Osteoblast (primary cell): ENCODE measurements around the gene ARL6IP1. TPM values are rescaled to one million over a fixed set of nuclear protein-coding genes. Genes with fewer than 3 reads are reported as not detected.
A peak's percentile ranks its signal among the peaks of the same experiment; 100 is the strongest.

Experiments used
- DNase-seq: peaks from one replicate; pipeline ENCODE4 v3.0.0; 2011; ENCODE audit warnings: low spot score, mixed read lengths; ENCODE audit not compliant: insufficient read length; ENCODE audit errors: missing footprints
- H2AFZ ChIP-seq: 2 replicates; pipeline ENCODE4 v1.6.0; 2011; ENCODE audit warnings: mild to moderate bottlenecking, low read length
- H3K27ac ChIP-seq: 2 replicates; pipeline ENCODE4 v1.5.1; 2011; ENCODE audit warnings: mild to moderate bottlenecking, low read depth, low read length, moderate library complexity
- H3K27me3 ChIP-seq: 2 replicates; pipeline ENCODE4 v1.6.0; 2012; ENCODE audit warnings: mild to moderate bottlenecking, control low read depth, inconsistent platforms, low read length, moderate library complexity; ENCODE audit not compliant: insufficient read depth
- H3K36me3 ChIP-seq: 2 replicates; pipeline ENCODE4 v1.5.1; 2011; ENCODE audit warnings: mild to moderate bottlenecking, low read length, control low read depth, moderate library complexity; ENCODE audit not compliant: insufficient read depth
- H3K4me1 ChIP-seq: 2 replicates; pipeline ENCODE4 v1.5.1; 2011; ENCODE audit warnings: mild to moderate bottlenecking, low read length, control low read depth, moderate library complexity; ENCODE audit not compliant: insufficient read depth
- H3K4me2 ChIP-seq: 2 replicates; pipeline ENCODE4 v1.6.0; 2011; ENCODE audit warnings: mild to moderate bottlenecking, low read length; ENCODE audit not compliant: insufficient read depth
- H3K4me3 ChIP-seq: fragments of 200-600 bp; sonication (generic); 3 replicates; pipeline ENCODE4 v1.5.1; 2012; ENCODE audit warnings: mild to moderate bottlenecking, low read length, inconsistent platforms; ENCODE audit not compliant: insufficient read depth
- H3K79me2 ChIP-seq: 2 replicates; pipeline ENCODE4 v1.6.0; 2012; ENCODE audit warnings: mild to moderate bottlenecking, low read length, control low read depth, inconsistent platforms; ENCODE audit not compliant: insufficient read depth
- H3K9me3 ChIP-seq: 2 replicates; pipeline ENCODE4 v1.5.1; 2011; ENCODE audit warnings: low read depth, low read length, control low read depth
- H4K20me1 ChIP-seq: 2 replicates; pipeline ENCODE4 v1.6.0; 2012; ENCODE audit warnings: mild to moderate bottlenecking, low read length, control low read depth; ENCODE audit not compliant: insufficient read depth
- total RNA-seq: library from RNA; depleted of rRNA; stranded (reverse); fragments of >200 nt; gene quantifications from 2 replicates; pipeline ENCODE4 v1.2.3, GENCODE V29; 2012
- TF ChIP-seq, protein P1 (sequence below): IDR thresholded peaks from 2 replicates; pipeline ENCODE4 v1.5.1; 2011; ENCODE audit warnings: mild to moderate bottlenecking, low read depth, low read length, moderate library complexity; ENCODE audit errors: extremely low read depth

ARL6IP1 gene
- total RNA-seq, 1 donor: 113 TPM

DNA sequence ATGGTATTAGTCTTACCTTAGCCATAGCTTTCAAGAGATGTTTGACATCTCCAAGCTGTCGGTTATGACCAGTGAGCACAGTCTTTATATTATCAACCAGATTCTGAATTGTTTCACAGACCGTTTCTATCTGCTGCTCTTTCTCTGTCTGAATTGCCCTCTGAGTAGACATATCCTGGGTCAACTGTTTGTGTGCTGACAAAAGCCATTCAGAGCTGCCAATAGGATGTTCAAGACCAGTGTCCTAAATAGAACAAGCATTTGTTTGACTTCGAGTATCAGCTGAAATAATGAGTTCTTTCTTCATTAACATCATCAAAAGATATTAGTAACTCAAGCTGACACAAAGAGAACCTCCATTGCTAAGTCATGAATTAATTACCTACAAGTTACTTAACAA is 14.9 kb upstream of the ARL6IP1 start:
- peaks cover 53% of the 10 kb centered on the region for H3K36me3 ChIP-seq
- DNase-seq: no peak
- no peaks in the 10 kb centered on the region for H3K27me3 ChIP-seq
- H3K4me2 ChIP-seq: no peak overlapping the region
- H3K9me3 ChIP-seq: no peaks in the 10 kb centered on the region
- H4K20me1 ChIP-seq: no peaks in the 10 kb centered on the region
- H3K27ac ChIP-seq: no peak overlapping the region
- TF ChIP-seq, protein P1, sequence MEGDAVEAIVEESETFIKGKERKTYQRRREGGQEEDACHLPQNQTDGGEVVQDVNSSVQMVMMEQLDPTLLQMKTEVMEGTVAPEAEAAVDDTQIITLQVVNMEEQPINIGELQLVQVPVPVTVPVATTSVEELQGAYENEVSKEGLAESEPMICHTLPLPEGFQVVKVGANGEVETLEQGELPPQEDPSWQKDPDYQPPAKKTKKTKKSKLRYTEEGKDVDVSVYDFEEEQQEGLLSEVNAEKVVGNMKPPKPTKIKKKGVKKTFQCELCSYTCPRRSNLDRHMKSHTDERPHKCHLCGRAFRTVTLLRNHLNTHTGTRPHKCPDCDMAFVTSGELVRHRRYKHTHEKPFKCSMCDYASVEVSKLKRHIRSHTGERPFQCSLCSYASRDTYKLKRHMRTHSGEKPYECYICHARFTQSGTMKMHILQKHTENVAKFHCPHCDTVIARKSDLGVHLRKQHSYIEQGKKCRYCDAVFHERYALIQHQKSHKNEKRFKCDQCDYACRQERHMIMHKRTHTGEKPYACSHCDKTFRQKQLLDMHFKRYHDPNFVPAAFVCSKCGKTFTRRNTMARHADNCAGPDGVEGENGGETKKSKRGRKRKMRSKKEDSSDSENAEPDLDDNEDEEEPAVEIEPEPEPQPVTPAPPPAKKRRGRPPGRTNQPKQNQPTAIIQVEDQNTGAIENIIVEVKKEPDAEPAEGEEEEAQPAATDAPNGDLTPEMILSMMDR: no peak
- no peak overlapping the region for H3K4me3 ChIP-seq
- H3K79me2 ChIP-seq: no peaks in the 10 kb centered on the region
- no peaks in the 10 kb centered on the region for H3K4me1 ChIP-seq
- no peak overlapping the region for H2AFZ ChIP-seq

DNA sequence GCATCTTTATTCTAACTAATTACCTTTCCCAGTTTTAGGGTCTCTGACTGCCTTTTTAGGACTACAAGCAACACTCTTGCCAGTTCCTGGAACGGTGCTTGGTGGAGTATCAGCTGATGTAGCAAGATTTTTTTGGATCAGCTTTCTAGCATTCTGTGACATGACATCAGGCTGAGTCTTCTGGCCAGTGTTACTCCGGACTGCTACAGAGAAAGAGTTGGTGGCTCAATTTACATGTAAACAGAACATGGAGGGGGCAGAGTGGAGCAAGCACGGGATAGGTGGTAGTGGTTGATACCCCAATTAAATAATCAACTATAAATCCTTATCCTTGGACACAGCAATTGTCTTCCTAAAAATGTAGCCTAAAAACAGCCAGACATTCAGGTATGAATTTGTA is 10.6 kb upstream of the ARL6IP1 start:
- TF ChIP-seq, protein P1: no peak
- no peak overlapping the region for H3K4me3 ChIP-seq
- no peak overlapping the region for H3K27ac ChIP-seq
- peaks cover 61% of the 10 kb centered on the region for H3K36me3 ChIP-seq
- H3K4me1 ChIP-seq: no peaks in the 10 kb centered on the region
- no peaks in the 10 kb centered on the region for H4K20me1 ChIP-seq
- DNase-seq: no peak
- no peak overlapping the region for H2AFZ ChIP-seq
- H3K9me3 ChIP-seq: no peaks in the 10 kb centered on the region
- H3K79me2 ChIP-seq: no peaks in the 10 kb centered on the region
- H3K4me2 ChIP-seq: no peak overlapping the region
- H3K27me3 ChIP-seq: no peaks in the 10 kb centered on the region

DNA sequence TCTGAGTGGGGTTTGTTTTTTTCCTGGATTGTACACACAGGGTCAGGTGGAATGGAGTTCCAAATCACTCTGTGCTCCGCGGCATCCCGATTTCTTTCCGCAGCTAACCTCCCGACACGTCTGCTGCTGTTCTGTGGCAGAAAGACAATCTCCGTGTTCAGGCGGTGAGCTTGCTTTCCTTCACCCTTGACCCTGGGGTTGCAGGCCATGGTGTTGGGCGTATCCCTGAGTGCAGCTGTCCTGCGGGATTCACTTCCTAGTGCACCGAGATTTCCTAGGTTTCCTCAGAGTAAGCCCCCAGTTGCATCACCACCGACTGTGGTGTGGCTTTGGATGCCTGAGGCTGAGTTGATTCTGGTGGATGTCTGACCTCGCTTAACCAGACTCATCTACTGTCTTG is 7.8 kb upstream of the ARL6IP1 start:
- no peaks in the 10 kb centered on the region for H4K20me1 ChIP-seq
- H3K79me2 ChIP-seq: peaks cover 10% of the 10 kb centered on the region
- DNase-seq: no peak
- H3K4me3 ChIP-seq: no peak overlapping the region
- H3K27ac ChIP-seq: no peak overlapping the region
- TF ChIP-seq, protein P1: no peak
- H3K36me3 ChIP-seq: peaks cover 46% of the 10 kb centered on the region
- no peaks in the 10 kb centered on the region for H3K27me3 ChIP-seq
- H3K4me1 ChIP-seq: peaks cover 7% of the 10 kb centered on the region
- no peak overlapping the region for H3K4me2 ChIP-seq
- H3K9me3 ChIP-seq: no peaks in the 10 kb centered on the region
- no peak overlapping the region for H2AFZ ChIP-seq

DNA sequence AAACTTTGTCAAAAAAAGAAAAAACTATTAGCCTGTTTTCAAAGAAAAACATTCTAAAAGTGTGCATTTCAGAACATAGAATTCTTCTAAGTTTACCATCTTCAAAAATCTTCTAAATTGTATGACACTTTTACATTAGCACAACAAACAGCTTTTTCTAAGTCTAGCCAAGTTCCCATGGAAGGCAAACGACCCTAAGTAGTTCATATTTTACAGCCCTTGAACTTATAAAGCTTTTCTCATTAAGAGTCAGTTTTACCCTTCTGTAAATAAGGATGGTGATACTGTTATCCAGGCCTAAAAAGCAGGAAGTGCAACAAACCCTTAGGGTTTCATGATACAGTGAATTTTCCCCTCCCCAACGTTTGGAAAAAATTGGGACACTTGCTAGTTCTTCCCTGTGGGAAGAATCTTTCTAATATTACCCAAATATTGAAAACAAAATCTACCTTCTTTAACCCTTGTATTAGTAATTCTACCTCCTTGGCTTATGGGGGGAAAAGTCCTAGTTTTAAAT is 4.0 kb upstream of the ARL6IP1 start:
- Histone ChIP-seq H2AFZ (no peak overlapping the region), H3K4me1 (peaks cover 16% of the 10 kb centered on the region), H3K9me3 (no peaks in the 10 kb centered on the region), H3K79me2 (peaks cover 22% of the 10 kb centered on the region), H4K20me1 (peaks cover 4% of the 10 kb centered on the region), H3K4me3 (no peak overlapping the region), H3K36me3 (peaks cover 23% of the 10 kb centered on the region), H3K27ac (peak overlapping the region; percentile 63), H3K27me3 (no peaks in the 10 kb centered on the region), H3K4me2 (no peak overlapping the region)
- no peak for DNase-seq
- TF ChIP-seq, protein P1: no peak
